Kasumi-1 (cell line): Measurements from ENCODE around the gene ZNF302.
"Not testable (repeated sequence)": the region's sequence is repeated elsewhere in the genome, so short reads cannot be mapped to it uniquely, and the experiment has no call there.

Source experiments
- DNase-seq, 2 experiments: peaks; one replicate each; lab custom pipeline; 2025; lab: John Stamatoyannopoulos, UW

The ZNF302 gene

GRCh38 chr19:34677386-34678084 is at the start of gene ZNF302:
Gene ZNF302 (plus strand): TSS chr19:34677678. CDS start chr19:34678805, 1,127 bp downstream.
- peak; percentile 91 to 93 for DNase-seq

GRCh38 chr19:34633802-34634201 is 43.7 kb upstream of the ZNF302 start:
- no peak for DNase-seq

DNA sequence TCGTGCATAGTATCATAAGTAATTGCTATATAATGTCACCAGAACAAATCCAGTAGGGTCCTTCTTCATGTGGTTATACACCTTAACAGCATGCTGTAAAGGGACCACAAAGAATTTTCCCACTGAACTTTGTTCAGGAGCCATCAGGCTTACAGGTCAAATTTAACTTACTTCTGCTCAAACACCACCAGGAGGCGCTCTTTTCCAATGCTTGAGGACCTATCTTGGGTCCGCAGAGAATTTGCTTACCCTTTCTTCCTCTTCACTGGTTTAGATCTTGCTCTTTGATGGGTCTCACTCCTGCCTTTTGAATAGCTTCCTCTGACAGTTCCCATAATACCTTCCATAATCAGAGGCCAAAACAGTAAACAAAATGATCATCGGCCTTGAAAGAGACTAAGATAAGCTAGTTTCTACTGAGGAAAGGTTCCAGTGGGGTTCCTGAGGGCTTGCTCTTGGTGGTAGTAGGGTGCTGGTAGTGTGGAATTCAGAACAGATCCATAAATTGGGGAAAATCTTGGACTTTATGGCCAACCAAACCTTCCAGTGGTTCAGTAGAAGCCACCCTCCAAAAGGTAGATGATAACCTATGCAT is 37.9 kb upstream of the ZNF302 start:
- peak; percentile 76 to 78 for DNase-seq

DNA sequence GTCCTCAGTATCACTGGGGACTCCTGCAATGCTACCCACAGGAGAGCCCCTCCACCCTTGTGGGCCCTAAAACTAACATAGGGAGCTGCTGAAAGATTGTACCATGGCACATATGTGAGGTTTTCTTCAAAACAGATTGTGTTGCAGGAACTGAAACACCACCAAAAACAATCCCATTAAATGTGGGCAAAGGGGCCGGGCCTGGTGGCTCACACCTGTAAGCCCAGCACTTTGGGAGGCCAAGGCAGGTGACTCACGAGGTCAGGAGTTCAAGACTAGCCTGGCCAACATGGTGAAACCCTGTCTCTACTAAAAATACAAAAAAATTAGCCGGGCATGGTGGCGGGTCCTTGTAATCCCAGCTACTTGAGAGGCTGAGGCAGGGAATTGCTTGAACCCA is 35.2 kb upstream of the ZNF302 start:
- DNase-seq, result no peak

DNA sequence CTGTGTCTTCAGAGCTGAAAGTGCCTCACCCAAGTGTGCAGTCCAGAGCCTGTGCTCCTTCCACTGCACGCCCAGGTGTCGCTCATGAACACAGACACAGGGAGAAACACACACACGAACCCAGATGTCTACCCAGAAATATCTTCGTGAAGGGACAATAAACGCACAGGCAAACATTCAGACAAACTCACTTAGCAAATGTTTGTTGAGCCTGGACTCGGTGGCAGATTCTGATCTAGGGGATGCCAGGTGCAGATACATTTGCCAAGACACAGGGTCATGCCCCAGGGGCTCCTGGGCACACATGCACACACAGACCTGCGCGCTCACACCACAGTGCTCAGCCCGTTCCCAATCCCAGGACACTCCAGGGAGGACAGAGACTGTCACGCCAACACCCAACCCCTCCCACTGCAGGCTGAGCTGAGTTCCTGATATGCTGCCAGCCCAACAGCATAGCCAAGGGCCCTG is 32.5 kb upstream of the ZNF302 start:
- no peak for DNase-seq

DNA sequence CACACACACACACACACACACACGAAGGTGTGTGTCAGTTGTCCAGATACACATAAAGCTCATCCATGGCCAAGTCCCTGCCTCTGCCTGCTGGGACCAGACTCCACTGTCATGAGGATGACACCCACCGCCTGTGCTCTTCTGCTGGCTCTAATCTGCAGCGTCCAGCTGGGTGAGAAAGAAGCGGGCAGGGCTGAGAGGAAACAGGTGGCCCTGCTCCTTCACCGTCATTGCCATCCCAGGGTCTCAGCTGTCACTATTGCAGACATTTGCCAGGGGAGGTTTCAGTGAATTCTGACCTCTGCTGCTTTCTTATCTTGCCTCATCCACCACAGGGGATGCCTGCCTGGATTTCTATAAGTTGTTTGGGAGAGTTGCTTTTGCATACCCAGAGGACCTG is 31.9 kb upstream of the ZNF302 start:
- no peak for DNase-seq

DNA sequence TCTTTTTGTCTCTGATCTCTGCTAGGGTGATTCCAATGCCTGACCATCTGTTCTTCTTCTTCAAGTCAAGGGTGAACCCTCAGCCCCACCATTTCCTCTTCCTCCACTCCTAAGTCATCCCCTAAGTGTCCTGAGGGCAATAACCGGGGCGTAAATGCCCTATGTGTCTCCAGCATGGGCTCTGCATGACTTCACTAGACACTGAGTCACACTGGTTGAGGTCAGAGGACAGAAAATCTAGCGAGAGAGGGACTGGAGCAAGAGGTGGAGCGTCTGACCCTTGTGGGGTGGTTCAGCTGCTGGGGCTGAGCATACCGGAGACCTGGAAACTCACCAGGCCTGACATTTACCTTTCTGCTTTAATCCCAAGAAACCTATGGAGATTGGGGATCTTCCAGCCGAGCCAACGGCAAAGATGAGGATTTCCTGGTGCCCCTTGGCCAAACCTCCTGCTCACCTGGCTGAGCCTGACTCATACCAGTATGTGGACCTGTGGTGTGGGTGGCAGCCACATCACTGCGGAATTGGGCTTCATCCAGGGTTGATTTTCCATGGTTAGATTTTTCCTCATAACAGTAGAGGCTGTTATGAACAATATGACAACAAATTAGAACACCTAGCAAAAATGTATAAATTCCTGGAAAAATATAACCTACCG is 27.5 kb upstream of the ZNF302 start:
- DNase-seq, result no peak

DNA sequence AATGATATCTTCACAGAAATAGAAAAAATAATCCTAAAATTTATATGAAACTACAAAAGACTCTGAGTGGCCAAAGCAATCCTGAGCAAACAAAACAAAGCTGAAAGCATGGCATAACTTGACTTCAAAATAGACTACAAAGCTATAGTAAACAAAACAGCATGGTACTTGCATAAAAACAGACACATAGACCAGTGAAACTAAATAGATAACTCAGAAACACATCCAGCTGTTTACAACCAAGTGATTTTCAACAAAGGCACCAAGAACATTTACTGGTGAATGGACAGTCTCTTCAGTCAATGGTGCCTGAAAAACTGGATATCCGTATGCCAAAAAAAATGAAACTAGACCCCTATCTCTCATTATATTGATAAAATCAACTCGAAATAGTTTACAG is 25.7 kb upstream of the ZNF302 start:
- no peak for DNase-seq

- no peak for DNase-seq
These were observed 22.7 kb upstream of the ZNF302 start for GRCh38 chr19:34654796-34655195.

DNA sequence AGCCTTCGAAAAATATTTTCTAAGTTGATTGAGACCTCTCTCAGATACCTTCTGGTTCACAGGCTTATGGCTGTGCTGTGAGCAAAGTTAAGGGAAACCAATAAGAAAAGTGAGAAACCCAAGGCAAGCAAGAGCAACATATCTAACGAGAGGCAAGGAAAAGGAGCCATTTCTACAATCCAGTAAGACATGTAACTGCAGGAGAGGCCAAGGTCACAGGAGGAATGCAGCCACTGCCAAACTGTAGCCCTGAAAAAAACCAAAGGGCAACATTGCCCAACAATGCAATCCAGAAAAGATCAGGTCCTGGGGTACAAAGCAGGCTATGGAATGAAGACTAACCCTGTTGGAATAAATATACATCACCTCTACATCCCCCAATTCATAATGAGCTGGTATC is 21.8 kb upstream of the ZNF302 start:
- DNase-seq, result no peak

DNA sequence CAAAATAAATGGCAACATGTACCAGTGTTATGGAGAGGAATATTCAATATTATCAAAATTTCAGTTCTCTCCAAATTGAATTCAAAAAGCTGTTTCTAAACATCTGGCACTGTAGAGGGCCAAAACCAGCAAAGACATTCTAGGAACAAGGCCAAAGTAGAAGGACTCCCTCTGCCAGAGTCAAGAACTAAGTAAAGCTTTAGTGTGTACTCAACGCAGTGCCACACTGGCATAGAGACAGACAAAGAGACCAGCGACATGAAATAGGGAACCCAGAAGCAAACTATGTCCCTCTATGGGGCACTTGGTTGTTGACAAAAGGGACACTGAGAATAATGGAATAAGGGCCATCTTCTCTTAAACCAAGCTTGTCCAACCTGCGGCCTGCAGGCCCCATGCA is 16.1 kb upstream of the ZNF302 start:
- DNase-seq, result no peak

DNA sequence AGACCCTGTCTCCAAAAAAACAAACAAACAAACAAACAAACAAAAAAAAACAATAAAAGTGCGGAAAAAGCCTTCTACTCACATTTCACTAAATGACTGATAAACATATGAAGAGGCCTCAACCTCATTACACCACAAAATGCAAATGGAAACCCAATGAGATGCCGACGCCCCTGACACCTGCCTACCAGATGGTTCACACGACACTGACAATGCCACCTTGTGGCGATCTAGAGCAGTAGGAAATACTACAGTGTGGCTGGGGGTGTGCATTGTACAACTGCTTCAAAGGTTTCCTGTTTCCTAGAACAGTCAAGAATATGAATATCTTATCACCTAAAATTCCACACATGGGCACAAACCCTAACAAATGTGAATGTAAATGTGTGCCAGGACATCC is 14.6 kb upstream of the ZNF302 start:
- peak; percentile 10 to 27 for DNase-seq

DNA sequence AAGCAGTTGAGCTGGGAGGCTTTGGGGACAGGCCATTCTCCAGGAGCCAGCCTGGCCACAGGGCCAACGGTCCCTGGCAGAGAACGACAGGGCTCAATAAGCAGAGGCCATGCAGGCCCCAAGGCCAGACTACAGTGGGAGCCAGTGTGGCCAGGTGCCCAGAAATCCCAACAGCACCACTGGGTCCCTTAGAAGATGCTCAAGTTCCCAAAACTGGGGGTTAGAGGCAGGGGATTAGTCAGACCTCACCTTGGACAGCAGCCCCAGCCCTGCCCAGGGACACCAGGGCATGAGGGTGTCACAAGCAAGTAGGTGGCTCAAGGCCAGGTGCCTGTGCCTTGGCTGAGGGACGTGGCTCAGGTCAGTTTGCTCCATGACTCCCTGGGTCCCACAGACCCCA is 13.3 kb upstream of the ZNF302 start:
- DNase-seq, result no peak

- no peak for DNase-seq
These were observed 12.6 kb upstream of the ZNF302 start for GRCh38 chr19:34664870-34665269.

GRCh38 chr19:34665275-34665674 is 12.2 kb upstream of the ZNF302 start:
- not testable (repeated sequence) for DNase-seq

GRCh38 chr19:34666200-34666957 is 11.1 kb upstream of the ZNF302 start:
- DNase-seq, result no peak

DNA sequence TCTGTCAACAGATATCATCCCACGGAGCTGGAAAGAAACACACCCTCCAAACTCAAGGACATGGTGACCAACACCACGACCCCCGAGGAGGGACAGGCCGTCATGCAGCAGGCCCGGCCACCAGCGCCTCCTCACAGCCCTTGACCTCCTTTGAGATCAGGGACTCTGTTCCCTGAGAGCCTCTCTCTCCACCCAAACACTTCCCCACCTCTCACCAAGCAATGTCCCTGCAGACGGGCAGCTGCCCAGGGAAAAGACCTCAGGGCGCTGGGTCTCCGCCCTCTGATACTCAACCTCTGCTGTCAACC is 10.6 kb upstream of the ZNF302 start:
- DNase-seq, result no peak

DNA sequence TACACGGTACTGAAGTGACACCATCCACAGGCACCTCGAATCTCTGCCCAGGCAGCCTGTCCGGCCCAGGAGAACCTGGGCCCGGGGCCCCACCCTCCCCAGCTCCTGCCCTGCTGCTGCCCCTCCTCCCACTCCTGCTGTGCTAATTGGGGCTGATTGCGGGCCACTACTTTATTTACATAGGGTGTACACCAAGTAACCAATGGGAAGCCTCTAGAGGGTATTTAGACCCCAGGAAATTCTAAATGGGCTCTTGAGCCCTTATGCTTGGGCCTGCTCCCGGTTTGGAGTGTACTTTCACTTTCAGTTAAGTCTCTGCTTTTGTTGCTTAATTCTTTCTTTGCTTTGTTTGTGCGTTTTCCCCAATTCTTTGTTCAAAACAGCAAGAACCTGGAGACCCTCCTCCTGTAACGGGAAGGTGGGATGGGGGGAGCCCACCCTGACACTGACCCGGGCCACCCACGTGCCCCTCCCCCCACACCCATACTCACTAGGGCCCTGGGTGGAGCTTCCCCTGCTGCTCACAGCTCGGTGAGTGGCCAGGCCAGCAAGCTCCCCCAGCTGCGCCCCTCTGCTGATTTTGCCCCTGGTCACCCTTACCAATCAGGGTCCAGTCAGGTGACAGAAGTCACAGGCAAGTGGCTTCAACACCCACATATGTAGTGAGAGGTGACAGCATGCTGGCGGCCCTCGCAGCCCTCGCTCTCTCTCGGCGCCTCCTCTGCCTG is 10.0 kb upstream of the ZNF302 start:
- no peak for DNase-seq

GRCh38 chr19:34668077-34668689 is 9.3 kb upstream of the ZNF302 start:
- not testable (repeated sequence) for DNase-seq

DNA sequence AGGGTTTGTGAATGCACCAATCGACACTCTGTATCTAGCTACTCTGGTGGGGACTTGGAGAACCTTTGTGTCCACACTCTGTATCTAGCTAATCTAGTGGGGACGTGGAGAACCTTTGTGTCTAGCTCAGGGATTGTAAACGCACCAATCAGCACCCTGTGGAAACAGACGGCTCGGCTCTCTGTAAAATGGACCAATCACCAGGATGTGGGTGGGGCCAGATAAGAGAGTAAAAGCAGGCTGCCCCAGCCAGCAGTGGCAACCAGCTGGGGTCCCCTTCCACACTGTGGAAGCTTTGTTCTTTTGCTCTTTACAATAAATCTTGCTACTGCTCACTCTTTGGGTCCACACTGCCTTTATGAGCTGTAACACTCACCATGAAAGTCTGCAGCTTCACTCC is 8.8 kb upstream of the ZNF302 start:
- DNase-seq, result not testable (repeated sequence)

GRCh38 chr19:34669305-34669704 is 8.2 kb upstream of the ZNF302 start:
- DNase-seq, result no peak

DNA sequence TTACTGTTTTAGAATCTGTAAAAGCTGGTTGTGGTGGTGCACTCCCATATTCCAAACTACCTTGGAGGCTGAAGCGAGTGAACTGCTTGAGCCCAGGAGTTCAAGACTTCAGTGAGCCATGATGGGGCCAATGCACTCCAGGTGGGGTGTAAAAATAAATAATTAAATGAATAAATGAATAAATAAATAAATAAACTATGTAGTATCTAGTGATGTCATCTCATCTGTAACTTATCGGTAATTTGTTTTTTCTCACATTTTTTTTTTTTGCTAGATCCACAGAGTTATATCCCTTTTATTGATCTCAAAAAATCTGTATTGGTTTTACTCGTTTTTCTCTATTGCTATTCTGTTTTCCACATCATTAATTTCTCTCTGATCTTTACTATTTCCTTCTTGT is 5.5 kb upstream of the ZNF302 start:
- no peak for DNase-seq
